NCI-H2227 treated with DMSO at 0.1 percent for 48 hours (cell line): ENCODE results near the gene CDK19.
"Not testable (repeated sequence)": the region's sequence is repeated elsewhere in the genome, so short reads cannot be mapped to it uniquely, and the experiment has no call there.

ENCODE experiments used
- DNase-seq: peaks from one replicate; lab custom pipeline; 2025; lab: John Stamatoyannopoulos, UW

Gene CDK19

DNA sequence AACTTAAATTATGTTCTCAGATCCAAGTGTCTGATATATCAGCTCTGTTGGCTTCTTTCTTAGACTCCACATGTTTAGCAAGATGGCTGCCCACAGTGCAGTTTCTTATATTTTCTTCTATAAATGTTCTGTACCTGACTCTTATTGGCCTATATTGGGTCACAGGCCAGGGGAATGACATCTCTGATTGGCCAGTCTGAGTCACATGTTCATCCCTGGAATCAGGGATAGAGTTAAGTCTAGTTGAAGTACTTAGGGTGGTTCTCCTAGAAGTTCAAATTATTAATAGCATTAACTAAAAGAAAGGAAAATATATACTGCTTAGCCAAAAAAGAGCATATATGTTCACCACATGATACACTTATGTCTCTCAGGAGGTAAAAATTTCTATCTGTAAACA, 233.6 kb downstream of the CDK19 start:
- DNase-seq = no peak

DNA sequence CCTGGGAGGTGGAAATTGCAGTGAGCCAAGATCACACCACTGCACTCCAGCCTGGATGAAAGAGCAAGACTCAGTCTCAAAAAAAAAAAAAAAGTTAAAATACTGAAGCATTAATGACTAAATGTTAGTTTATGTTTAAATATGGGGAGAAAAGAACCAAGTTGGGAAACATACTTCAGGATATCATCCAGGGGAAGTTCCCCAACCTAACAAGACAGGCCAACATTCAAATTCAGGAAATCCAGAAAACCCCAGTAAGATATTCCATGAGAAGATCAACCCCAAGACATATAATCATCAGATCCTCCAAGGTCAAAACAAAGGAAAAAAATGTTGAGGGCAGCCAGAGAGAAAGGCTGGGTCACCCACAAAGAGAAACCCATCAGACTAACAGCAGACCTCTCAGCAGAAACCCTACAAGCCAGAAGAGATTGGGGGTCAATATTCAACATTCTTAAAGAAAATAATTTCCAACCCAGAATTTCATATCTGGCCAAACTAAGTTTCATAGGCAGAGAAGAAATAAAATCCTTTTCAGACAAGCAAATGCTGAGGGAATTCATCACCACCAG, 237.6 kb downstream of the CDK19 start:
- not testable (repeated sequence) for DNase-seq

DNA sequence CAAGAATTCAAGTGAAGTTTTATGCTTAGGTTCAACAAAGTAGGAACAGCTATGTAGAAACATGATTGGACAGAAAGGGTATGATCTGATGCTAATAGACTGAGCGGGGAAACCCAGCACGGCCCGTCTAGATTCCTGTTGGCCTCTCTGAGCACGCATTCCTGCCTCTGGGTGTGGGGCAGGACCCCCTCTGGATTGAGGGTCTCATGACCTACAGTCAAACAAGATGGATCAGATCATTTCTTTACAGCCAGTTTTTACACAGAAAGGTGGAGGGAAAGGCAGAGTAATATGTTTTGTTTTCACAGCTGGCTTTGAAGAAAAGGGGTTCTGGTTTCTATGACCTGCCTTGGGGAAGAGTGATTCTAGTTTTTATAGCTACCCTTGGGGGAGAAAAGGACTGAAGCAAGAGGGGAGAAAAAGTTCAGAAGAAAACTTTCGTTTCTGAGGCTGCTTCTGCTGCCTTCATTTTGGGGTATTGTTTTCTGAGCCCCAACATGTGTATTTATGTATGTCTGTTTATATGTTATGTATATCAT, 239.3 kb downstream of the CDK19 start:
- DNase-seq = no peak

DNA sequence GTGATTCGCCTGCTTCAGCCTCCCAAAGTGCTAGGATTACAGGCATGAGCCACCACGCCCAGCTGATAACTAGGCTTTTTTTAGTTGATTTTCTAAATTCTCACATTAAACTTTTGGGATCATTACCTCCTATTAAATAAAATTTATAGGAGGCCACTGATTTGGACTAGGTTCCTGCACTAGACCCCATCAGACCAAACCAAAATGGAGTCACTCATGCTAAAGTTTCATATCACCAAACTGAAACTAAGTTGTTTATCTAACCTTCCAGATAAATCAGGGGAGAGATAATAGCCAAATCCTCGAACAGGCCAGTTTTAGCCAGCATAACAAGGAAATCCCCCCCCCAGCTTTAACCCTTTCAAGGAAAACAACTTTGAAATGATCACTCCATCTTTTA, 240.5 kb downstream of the CDK19 start:
- DNase-seq = no peak

DNA sequence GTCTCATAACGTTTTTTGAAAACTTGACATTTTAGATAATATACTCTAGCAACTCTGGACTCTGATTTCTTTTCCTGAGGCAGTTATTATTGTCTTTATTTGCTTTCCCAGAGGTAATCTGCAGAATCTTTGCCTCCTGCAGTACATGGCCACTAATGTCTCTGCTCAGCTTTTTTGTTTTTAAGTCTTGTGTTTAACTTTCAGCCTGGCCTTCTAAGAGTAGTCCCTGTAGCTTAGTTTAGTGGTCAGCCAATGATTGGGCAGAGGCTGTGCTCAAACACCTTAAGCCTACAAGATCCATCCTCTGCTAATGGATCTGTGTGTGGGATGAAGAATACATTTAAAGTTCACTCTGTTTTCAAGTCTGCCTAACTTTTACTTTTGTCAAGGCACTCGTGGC, 241.7 kb downstream of the CDK19 start:
- no peak for DNase-seq

DNA sequence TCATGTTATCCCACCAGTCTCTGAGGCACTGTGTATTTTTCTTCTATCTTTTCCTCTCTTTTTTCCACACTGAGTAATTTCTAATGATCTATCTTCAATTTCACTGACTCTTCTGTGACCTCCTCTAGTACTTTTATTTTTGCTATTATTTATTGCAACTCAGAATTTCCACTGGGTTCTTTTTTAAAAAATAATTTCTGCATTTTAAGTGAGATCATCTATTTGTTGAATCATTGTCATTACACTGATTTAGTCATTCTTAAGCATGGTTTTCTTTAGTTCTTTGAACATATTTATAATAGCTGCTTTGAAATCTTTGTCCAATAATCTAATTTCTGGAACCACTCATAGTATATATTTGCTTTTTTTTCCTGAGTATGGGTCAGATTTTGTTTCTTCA, 242.1 kb downstream of the CDK19 start:
- no peak for DNase-seq

DNA sequence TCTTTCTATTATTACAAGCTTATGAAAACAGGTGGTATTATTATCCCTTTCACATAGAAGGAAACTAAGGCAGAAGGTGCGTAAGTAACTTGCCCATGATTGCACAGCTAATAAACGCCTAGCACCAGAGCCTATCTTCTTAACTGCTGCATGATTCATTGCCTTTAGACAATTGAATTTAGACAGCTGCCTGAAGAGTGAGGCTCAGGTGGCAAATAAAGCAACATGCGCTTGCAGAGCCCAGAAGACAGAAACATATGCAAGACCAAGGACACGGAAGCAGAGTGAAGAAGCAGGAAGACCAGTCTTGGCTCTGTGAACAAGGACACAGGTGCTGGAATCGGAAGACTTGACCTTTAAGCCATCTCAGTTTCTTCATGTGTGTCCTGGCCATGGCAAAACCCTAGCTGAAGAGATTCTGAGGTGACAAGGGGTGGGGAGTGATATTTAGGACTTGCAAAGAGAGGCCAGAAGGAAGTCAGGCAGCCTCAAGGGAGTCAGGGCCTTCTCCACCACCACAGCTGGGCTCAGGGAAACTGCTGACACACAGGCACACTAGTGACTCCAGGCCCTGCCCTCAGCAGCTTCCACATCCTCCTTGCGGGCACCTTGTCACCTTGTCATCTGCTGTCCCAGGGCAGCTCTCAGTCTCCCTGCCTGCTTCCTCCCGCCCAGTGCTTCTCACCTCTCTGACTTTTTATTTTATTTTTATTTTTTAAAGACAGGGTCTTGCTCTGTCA, 247.1 kb downstream of the CDK19 start:
- no peak for DNase-seq

DNA sequence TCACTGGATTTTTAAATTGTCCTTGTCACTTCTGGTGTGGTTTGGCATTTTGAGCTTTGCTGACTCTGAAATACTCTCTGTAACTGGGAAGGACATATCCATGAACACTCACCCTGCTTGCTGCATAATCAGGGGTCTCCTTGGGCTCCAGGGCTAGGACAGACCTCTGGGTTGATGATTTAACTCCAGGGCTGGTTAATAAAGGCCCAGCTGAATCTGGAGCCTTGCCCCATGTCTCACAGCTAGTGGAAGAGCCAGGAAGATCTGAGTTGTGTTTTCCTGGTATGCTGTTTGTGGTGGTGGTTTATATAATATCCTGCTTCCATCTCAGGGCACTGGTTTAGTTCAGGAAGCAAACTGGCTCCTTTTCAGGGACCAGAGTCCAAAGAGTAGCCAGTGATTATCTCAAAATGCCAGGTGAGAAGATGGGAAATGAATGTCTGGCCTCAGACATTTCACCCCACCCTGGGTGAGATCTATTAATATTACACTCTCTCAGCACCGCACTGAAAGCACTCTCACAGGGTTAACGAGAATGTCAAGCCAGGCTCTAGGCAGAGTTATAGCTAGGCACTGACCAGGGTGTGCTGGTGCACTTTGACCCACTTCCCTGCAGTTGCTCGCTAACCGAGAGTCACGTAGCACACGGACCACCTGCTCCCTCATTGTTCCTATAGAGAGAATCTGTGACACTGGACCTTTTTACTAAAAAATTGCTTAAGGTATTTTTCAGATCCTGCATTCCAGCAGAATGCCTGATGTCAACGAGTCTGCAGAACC, 248.7 kb downstream of the CDK19 start:
- DNase-seq = no peak

DNA sequence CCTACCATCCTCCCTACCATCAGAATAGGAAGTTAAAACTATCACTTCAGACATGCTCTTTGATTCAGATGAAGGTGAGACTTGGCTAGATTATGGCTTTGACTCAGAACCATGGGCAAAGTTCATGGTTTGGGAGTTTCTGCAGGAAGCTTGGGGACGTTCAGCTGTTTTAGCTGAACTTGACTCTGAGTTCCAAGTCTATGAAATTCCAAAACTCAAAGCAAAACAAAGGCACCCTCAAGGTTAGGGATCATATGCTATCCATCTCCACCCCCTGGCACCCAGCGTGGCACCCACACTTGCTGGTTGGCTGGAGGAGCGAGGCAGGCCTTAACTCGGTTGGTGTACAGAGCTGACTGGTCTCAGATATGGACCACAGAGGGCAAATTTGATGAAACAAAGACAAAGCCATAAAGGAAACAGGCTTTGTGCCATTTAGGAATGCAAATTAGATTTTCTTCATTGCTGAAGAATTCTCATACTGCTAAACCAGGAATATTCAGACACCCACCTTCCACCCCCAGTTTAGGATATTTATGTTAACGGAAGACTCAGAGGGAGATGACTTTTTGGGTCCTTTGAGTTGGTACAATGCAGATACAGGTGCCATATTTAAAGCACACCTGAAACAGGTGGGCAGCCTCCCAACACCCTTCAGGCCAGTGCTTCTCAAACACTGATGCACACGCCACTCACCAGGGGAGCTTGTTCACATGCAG, 250.4 kb downstream of the CDK19 start:
- no peak for DNase-seq

DNA sequence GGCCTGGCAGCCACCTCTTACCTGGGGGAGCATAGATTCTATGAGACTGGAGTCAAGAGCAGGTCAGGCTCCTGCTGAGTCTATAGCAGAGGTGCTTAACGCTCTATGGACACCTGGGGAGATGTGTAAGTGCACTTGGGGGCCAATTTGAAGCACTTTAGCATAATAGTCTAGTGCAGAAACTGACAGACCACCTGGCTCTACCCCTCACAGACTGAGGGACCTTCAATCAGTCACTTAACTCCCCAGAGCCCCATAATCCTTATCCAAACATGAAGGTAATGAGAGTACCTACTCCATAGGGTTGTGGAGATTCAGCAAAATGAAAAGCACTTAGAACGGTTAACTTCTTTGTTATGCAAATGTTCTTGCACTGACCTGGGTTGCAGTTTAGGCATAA, 251.6 kb downstream of the CDK19 start:
- DNase-seq = no peak

DNA sequence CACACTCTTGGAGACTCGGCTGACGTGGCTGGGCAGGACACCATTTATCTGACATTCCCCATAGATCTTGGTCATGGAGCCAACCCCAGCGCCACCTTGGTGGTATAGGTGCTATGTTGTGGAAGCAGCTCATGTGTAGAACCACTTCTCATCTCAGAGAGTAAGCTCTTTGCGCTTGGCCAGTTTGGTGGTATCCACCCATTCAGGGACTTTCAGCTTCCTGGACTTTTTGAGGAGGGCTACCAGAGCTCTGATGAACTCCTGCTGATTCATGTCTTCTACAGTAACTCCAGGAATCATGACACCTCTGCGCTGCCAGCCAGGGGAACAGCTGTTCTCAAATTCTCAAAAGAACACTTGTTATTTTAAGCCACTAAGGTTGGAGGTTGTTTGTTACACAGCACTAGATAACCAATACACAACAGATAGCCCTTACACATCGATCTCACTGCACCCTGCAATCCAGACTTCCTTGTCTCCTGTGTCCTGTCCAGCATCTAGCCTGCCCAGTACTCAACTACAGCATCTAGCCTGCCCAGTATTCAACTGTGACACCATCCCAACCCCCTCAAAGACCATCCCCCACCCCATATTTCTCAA, 252.9 kb downstream of the CDK19 start:
- no peak for DNase-seq

DNA sequence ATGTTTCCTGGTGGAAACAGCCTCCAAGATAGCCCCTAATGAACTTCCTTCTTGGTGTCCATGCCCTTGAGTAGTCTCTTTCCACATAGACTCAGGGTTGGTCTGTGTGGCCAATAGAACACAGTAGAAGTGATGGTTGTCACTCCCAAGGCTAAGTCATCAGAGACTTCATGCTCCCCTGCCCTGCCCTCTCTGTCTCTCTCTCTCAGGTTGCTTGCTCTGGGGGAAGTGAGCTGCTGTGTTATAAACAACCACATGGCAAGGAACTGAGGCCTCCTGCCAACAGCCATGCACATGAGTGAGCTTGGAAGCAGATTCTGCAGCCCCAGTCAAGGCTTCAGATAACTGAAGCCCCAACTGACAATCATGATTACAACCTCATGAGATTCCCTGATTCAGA, 253.6 kb downstream of the CDK19 start:
- no peak for DNase-seq

DNA sequence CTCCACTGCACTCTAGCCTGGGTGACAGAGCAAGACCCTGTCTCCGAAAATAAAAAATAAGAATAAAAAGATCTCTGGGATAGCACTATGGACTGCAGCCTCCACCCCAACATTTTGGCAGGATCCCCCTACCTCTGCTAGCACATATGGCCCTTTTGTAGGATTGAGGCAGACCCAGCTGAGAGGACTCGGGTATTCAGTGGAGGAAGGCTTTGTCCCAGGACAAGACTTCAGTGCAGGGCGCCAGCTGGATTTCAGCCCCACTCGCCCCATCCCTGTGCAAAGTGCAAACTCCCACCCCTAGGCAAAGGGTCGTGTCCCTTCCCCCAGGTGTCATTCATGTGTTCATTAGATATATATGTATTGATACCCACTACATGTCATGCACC, 254.3 kb downstream of the CDK19 start:
- DNase-seq = no peak

DNA sequence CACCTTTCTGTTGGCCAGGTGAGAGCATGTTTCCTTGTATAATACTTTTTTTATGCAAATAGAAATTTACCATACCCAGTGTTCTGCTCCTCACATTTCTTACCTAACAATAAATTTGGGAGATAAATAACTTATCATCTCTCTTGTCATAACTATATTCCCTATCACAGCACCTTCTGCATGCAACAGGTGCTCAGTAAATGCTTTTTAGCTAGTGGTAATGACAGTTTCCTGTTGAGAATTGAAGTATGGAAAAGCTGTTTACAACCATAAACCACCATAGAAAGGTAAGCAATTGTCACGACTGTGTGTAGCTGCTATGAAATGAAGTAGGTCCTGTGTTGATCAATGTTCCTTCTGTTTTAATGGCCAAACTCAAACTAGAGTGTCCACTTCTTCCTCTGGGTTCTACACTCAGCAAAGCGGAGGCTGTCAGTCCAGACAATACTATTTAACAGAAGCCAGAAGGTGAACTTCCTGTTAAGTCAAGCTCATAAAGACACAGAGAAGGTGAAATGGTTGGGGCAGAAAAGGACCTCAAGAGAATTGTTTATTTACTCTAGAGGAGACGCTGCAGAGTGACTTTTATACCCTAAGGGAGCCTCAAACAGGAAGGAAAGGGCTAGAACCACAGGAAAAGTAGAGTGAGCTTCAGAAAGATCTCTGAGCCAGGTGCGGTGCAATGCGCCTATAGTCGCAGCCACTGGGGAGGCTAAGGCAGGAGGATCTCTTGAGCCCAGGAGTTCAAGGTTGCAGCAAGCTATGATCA, 254.8 kb downstream of the CDK19 start:
- no peak for DNase-seq
